Activated CD4-positive, alpha-beta T cell treated with anti-CD3 and anti-CD28 coated beads for 1 hour (primary cell): Measurements from ENCODE around the gene MYCBP2.
"Not testable (repeated sequence)": the region's sequence is repeated elsewhere in the genome, so short reads cannot be mapped to it uniquely, and the experiment has no call there.

Experiments
- DNase-seq: peaks from one replicate; pipeline ENCODE4 v3.0.0-alpha.2; 2020

The MYCBP2 gene

GRCh38 chr13:77022341-77022740, 304.6 kb downstream of the MYCBP2 start:
- no peak for DNase-seq

DNA sequence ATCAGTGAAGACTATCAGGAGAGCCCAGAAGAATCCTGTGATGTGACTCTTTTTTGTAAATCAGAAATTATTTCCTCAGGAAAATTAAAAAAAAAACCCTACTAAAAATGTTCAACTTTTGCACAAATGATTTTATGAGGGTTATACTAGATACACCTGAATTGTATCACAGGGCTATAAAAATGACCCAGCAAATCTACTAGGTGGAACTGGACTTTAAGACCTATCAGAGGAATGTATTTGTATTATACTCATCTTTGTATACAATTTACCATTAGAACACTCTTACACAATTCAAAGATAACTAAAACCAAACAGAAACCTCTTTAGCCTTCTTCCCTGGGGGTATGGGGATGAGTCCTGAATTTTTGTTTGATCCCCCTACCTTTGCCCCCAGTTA, 307.1 kb downstream of the MYCBP2 start:
- DNase-seq = no peak

GRCh38 chr13:77016888-77017623, 309.8 kb downstream of the MYCBP2 start:
- no peak for DNase-seq

- no peak for DNase-seq
Observed at GRCh38 chr13:77016251-77016812, 310.6 kb downstream of the MYCBP2 start.

GRCh38 chr13:77014906-77015685, 311.8 kb downstream of the MYCBP2 start:
- no peak for DNase-seq

GRCh38 chr13:77013853-77014542, 312.9 kb downstream of the MYCBP2 start:
- DNase-seq = no peak

DNA sequence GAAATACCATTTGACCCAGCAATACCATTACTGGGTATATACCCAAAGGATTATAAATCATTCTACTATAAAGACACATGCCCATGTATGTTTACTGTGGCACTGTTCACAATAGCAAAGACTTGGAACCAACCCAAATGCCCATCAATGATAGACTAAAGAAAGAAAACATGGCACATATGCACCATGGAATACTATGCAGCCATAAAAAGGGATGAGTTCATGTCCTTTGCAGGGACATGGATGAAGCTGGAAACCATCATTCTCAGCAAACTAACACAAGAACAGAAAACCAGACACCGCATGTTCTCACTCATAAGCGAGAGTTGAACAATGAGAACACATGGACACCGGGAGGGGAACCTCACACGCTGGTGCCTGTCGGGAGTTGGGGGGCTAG, 317.2 kb downstream of the MYCBP2 start:
- DNase-seq = not testable (repeated sequence)

DNA sequence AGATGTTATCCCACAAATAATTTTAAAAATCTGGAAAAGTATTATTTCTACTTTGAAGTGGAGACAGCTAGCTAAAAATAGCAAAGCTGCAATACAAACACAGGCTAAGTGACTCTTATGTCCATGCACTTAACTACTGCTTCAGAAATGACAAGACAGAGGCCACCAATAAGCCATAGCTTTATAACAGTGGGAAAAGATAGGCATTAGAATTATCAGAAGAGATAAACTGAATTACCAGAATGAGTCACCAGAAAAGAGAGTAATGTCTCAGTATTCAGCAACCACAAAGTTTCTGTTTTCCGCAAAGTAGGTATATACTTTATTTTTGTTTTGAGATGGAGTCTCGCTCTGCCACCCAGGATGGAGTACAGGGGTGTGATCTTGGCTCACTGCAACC, 317.9 kb downstream of the MYCBP2 start:
- DNase-seq = no peak

DNA sequence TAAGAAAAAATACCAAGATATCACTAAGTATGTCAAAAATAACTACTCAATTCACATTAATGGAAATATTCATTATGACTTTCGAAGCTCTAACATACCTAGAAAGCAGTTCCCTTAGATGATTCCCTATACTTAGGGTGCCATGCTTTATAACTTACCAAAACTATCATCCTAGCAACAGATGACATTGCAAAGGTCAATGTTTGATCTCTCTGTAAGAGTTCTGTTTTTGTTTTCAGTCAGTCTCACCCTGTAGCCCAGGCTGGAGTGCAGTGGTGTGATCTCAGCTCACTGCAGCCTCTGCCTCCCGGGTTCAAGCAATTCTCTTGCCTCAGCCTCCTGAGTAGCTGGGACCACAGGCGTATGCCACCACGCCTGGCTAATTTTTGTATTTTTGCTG, 318.6 kb downstream of the MYCBP2 start:
- DNase-seq = not testable (repeated sequence)

DNA sequence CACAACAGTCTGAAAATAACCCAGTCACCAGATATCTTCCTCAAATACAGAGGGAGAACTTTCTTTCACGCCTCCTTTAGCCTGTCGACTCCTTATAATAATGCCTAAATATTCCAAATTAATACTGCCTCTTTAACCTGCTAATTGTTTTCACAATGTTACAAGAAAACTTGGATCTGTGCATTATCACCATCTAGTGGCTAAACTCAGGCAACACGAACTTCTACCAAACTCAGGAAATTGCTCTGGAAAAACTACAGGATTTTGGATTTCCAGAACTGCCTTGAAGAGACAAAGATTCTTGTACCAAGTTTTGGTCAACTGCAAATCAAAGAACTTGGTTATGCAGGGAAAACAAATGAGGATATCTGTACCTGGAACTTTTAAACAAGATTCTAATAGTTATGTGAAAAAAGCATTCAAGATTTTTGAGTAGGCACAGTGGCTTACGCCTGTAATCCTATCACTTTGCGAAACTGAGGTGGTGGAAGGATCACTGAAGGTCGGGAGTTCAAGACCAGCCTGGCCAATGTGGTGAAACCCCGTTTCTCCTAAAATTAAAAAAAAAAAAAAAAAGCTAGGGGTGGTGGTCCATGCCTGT, 324.2 kb downstream of the MYCBP2 start:
- no peak for DNase-seq

GRCh38 chr13:77001963-77002587, 324.8 kb downstream of the MYCBP2 start:
- no peak for DNase-seq

GRCh38 chr13:77001540-77001939, 325.4 kb downstream of the MYCBP2 start:
- no peak for DNase-seq

- DNase-seq = no peak
Observed at GRCh38 chr13:77000475-77000874, 326.4 kb downstream of the MYCBP2 start.
